ENCODE measurements around the gene TRERF1. TPM values are rescaled to one million over a fixed set of nuclear protein-coding genes. Genes with fewer than 3 reads are reported as not detected.
A peak's percentile ranks its signal among the peaks of the same experiment; 100 is the strongest.

TRERF1 gene
- total RNA-seq, 4 donors from 2014 or later: 3.3 to 16.3 (median 7.2) TPM

GRCh38 chr6:42411406-42411805 lies 40.3 kb downstream of the TRERF1 start:
- Histone ChIP-seq H3K4me3 (no peak overlapping the region), H3K9me3 (no peaks in the 10 kb centered on the region), H3K4me1 (no peaks in the 10 kb centered on the region), H3K36me3 (no peaks in the 10 kb centered on the region), H3K27me3 (no peaks in the 10 kb centered on the region), H3K27ac (no peak overlapping the region)
- intact Hi-C loops (cut with DNase I; ENCODE audit: low total_unique reads): no loop called here
- TF ChIP-seq CTCF (IDR thresholded peaks at IDR 0.05) (no peak), POLR2A (IDR thresholded peaks at IDR 0.05) (no peak)
- DNase-seq: no peak

GRCh38 chr6:42410861-42411260 lies 40.9 kb downstream of the TRERF1 start:
- no peak for TF ChIP-seq CTCF (IDR thresholded peaks at IDR 0.05)
- no peaks in the 10 kb centered on the region for H3K27me3 ChIP-seq
- H3K4me3 ChIP-seq: no peak overlapping the region
- H3K27ac ChIP-seq: no peak overlapping the region
- intact Hi-C loops (cut with DNase I; ENCODE audit: low total_unique reads): no loop called here
- no peaks in the 10 kb centered on the region for H3K9me3 ChIP-seq
- DNase-seq: no peak
- H3K36me3 ChIP-seq: no peaks in the 10 kb centered on the region
- no peaks in the 10 kb centered on the region for H3K4me1 ChIP-seq

GRCh38 chr6:42409581-42409980 lies 42.1 kb downstream of the TRERF1 start:
- Histone ChIP-seq H3K4me1 (no peaks in the 10 kb centered on the region), H3K27ac (no peak overlapping the region), H3K27me3 (no peaks in the 10 kb centered on the region), H3K4me3 (no peak overlapping the region), H3K9me3 (no peaks in the 10 kb centered on the region), H3K36me3 (no peaks in the 10 kb centered on the region)
- no peak for TF ChIP-seq CTCF (IDR thresholded peaks at IDR 0.05)
- TF ChIP-seq POLR2A (IDR thresholded peaks at IDR 0.05): no peak
- no peak for DNase-seq
- intact Hi-C loops (cut with DNase I; ENCODE audit: low total_unique reads): no loop called here

- Histone ChIP-seq H3K4me3 (no peak overlapping the region), H3K27ac (peak overlapping the region in 1 of 2 donors; percentile 8), H3K9me3 (no peaks in the 10 kb centered on the region), H3K36me3 (no peaks in the 10 kb centered on the region), H3K4me1 (no peaks in the 10 kb centered on the region), H3K27me3 (no peaks in the 10 kb centered on the region)
- no peak for DNase-seq
- TF ChIP-seq POLR2A (IDR thresholded peaks at IDR 0.05) (no peak), CTCF (IDR thresholded peaks at IDR 0.05) (no peak)
- intact Hi-C loops (cut with DNase I; ENCODE audit: low total_unique reads): no loop called here
These were observed 44.3 kb downstream of the TRERF1 start for GRCh38 chr6:42407379-42407778.

GRCh38 chr6:42406306-42407280 lies 45.1 kb downstream of the TRERF1 start:
- Histone ChIP-seq H3K36me3 (no peaks in the 10 kb centered on the region), H3K27me3 (no peaks in the 10 kb centered on the region), H3K4me3 (no peak overlapping the region), H3K27ac (peak overlapping the region in 1 of 2 donors; percentile 8), H3K4me1 (no peaks in the 10 kb centered on the region), H3K9me3 (no peaks in the 10 kb centered on the region)
- no peak for DNase-seq
- intact Hi-C loops (cut with DNase I; ENCODE audit: low total_unique reads): no loop called here
- no peak for TF ChIP-seq POLR2A (IDR thresholded peaks at IDR 0.05)
- TF ChIP-seq CTCF (IDR thresholded peaks at IDR 0.05): no peak
